Embryonic facial prominence (tissue), 1 donor: ENCODE measurements around the gene TBC1D3B.
"Not testable (repeated sequence)": the region's sequence is repeated elsewhere in the genome, so short reads cannot be mapped to it uniquely, and the experiment has no call there.

Experiments used
- DNase-seq: peaks from one replicate; pipeline ENCODE4 v3.0.0-alpha.2; 2016; ENCODE audit errors: extremely low spot score

The TBC1D3B gene

GRCh38 chr17:36129616-36130015 lies 46.8 kb downstream of the TBC1D3B start:
- DNase-seq, result no peak

- no peak for DNase-seq
Measured at GRCh38 chr17:36128411-36128978, 47.9 kb downstream of the TBC1D3B start.

DNA sequence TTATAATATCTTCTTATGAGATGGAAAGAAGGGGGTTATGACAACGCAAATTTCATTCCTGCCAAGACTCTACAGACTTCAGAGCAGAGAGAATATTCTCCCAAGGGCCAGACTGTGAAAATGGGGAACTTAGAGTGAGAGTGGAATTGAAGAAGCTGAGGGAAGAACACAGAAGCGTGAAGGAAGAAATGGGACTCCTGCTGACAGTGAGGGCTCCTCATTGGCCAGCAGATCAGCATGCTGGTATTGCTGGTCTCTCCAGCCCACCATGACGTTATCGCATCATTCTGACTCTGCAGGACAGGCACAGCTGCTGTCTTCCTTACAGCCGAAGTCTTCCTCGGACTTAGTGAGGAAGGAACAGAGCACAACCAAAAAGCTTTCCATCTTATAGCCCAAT lies 48.5 kb downstream of the TBC1D3B start:
- DNase-seq, result no peak

DNA sequence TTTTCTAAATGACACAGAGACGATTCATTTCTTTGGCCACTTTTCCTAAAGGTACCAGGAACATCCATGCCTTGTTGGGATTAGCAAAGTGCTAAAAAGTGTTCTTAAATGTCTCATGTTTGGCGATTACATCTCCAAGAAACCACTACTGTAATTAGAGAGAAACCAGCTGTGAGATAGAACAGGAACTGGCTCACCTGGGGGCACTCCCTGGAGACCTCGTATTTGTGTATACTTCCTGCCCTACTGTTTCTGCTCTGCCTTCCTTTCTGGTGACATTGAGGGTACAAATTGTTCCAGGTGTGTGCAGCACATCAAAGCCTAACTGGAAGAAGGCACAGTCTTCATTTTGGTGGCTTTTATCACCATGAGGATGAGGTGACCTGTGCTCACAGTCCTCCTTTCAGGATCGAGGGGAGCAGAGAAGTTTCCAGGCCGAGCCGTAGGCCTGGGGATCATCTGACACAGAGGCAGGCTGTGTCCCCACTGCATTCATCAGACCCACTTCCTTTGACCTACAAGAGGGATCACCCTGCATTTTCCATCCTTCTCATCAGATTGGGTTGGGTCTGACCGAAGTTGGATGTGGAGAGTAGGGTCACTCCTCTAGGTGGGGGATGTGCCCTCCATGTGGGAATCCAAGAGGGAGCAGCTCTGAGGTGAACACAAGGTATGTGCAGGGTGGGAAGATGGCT lies 49.1 kb downstream of the TBC1D3B start:
- DNase-seq, result no peak

DNA sequence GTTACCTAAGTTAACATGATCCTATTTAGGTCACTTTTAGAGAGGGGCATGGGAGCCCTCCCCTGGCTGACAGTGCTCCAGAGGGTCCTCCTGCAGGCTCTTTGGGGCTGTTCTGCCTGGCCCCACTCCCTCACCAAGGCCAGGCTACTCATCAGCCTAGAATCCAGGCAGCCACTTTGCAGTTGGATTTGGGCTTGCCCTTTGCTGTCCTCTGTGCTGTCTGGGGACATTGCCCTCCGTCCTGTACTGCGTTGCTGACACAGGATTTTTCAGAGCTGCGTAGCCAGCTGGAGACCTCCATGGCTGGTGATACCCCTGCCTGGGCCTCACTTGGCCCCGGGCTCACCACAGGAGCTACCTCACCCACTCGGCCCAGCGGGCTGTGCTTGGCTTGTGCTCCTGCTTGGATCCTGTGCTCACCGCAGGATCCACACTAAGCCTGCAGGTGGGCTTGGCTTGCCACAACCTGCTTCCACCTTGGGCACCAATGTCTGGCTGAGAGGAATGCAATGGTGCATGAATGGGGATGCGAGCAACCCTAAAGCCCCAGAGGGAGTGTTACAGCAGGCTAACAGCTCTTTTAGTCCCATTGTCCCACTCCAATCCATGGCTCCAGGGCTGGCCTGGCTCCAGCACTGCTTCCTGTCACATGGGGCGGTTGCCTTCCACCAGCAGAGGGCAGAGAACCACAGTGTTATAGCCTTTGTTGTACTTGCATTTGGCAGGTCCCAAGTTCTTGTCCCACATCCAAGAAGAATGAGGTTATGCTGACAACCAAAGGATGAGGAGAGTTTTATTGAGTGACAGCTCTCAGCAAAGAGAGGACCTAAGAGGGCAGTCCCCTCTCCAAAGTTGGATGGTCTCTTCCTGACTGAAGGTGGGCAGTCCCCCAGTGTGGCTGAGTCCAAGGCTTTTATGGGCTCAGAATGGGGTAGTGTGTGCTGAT lies 51.3 kb downstream of the TBC1D3B start:
- DNase-seq, result no peak

- DNase-seq, result no peak
Measured at GRCh38 chr17:36123431-36123830, 53.0 kb downstream of the TBC1D3B start.

DNA sequence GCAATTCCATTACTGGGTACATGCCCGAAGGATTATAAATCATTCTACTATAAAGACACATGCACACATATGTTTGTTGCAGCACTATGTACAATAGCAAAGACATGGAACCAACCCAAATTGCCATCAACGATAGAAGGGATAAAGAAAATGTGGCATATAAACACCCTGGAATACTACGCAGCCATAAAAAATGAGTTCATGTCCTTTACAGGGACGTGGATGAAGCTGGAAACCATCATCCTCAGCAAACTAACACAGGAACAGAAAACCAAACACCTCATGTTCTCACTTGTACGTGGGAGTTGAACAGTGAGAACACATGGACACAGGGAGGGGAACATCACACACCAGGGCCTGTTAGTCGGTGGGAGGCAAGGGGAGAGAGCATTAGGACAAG lies 55.3 kb downstream of the TBC1D3B start:
- DNase-seq, result not testable (repeated sequence)

DNA sequence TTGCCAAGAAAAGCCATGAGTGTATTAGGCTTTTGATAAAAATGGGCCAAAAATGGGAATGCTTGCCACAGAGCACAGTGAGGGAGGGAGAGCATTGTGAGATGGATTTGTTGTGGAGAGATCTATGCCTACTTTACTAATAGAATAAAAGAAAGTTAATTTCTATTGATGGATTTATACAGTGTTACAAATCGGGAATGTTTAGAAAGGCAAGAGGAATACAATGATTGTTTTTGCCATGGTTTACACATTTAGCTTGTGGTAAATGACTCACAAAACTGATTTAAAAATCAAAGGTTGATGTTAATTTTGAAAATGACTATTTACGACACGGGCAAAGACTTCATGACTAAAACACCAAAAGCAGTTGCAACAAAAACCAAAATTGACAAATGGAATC lies 56.2 kb downstream of the TBC1D3B start:
- DNase-seq, result no peak

GRCh38 chr17:36118477-36119353 lies 57.7 kb downstream of the TBC1D3B start:
- DNase-seq, result no peak

- DNase-seq, result no peak
Measured at GRCh38 chr17:36117505-36118382, 58.7 kb downstream of the TBC1D3B start.
